ENCODE data around the gene RPL38.

The RPL38 gene

DNA sequence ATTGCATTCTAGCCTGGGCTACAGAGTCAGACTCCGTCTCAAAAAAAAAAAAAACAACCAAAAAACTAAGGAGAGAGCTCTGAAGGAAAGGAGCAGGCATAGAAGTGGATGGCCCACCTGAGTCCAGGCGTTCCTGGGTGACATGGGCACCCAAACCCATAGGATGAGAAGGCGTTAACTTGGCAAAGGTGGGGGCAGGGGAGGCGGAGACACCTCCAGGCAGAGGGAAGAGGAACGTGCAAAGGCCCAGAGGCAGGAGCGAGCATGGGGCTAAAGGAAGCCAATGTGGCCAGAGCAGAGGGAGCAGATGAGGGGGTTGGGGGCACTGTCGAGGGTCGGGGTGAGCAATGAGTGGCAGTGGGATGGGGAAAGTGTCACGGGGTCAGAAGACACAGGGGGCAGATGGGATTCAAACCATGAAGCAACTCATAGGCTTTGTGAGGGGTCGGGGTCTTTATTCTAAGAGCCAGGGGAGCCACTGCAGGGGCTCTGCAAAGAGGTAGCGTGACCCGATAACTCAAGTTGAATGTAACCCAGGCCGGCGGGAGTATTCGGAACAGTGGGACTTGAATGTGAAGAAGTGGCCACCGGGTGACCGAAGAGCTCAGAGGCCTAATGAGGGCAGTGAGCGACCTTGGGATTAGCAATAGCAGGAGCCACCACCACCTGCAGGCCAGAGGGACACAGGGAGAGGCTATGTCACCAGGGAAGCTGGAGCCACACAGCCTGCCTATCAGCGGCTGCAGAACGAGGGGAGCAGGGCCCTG lies 21.7 kb downstream of the RPL38 start:
- no peak for DNase-seq (ENCODE audit: low read depth, low spot score)

DNA sequence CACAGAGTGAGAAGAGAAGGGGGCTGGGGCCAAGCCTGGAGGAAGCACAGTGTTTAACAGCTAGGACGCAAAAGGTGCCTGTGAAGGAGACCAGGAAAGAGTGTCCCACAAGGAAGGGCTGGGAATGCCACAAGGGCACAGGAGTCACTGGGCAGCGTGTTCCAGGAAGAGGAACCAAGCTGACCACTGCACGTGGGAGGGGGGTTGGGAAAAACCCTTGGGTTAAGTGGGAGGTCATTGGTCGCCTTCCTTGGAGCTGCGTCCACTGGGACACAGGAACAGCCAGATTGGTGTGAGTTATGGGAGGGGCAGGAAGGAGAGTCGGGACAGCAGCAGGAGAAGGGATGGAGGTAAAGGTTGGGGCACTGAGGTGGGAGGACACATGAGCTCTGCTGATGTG lies 22.8 kb downstream of the RPL38 start:
- no peak for DNase-seq (ENCODE audit: low read depth, low spot score)

DNA sequence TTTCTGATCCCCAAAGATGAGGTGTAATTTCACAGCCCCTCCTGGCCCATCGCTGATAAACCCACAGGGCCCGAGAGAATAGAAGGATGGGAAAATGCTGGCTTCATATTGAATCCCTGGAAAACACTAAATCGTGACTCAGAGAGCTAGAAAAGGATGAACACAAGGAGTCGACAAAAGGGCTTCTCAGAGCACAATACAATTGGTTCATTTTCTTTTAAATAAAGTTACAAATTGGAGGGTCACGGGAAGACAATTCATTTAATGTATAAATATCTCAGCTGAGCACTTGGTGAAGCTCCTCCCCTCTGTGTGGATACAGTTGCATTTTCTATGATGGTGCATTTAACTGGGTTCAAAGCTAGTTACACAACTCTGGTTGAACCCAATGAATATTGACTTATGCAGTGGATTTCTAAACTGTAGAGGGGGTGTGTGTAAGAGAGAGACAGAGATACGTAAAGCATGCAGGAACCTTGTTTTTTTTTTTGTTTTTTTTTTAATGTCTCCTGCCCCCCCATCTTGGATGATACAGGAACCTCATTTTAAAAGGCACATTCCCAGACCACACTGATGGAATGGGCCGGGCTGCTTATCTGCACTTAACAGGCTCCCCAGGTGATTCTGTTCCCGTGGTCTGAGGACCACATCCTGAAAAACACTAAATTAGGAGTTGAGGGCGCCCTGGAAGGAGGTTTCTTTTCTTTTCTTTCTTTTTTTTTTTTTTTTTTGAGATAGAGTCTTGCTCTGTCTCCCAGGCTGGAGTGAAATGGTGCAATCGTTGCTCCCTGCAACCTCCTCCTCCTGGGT lies 24.0 kb downstream of the RPL38 start:
- DNase-seq (ENCODE audit: low read depth, low spot score), result no peak

GRCh38 chr17:74228306-74228978 lies 25.0 kb downstream of the RPL38 start:
- DNase-seq (ENCODE audit: low read depth, low spot score), result no peak

GRCh38 chr17:74230896-74231295 lies 27.4 kb downstream of the RPL38 start:
- DNase-seq (ENCODE audit: low read depth, low spot score), result no peak

DNA sequence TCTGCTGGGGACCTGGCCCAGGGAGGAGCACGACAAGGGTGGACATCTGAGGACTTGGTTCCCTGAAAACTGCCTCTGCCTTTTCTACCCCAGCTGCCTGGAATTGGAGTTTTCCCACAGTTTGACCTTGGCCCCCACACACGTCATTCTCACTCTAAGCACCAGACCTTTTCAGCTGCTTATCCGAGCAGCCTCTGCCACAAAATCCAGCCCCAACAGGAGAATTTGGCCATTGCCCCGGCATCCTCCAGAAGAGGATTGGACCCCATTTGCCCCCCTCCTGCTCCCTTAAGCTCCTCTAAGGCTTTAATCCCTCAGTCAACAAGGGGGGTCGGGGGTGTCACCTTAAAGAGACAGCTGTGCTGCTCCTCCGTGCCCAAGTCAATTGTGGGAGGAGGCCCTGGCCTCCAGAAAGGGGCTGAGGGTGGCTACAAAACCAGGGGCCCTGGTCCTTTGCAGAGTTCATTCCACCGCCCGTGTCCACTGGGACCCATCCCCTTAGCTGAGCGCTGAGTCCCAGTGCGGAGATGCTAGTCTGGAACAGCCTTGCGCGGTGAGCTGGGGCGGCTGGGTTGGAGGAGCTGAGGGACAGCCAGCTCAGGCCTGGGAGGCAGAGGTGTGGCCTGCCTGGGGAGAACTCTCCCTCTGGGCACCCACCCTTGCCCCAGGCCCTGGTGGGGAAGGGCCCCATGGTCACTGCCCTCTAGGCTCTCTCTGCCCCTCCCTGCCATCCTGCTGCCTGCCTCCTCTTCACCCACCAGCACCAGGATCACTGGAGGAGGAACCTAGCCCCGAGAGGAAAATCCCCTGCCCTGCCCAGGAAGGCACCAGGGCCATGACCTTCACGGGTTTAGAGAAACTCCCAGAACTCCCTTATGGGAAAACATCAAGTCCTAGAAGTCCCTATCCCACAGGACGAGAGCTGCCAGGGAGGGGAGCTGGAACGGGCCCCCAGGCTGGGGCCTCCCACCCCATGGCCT lies 28.7 kb downstream of the RPL38 start:
- DNase-seq (ENCODE audit: low read depth, low spot score), result no peak

GRCh38 chr17:74233937-74234336 lies 30.5 kb downstream of the RPL38 start:
- no peak for DNase-seq (ENCODE audit: low read depth, low spot score)

- DNase-seq (ENCODE audit: low read depth, low spot score), result no peak
Observed at GRCh38 chr17:74234486-74234885, 31.0 kb downstream of the RPL38 start.

DNA sequence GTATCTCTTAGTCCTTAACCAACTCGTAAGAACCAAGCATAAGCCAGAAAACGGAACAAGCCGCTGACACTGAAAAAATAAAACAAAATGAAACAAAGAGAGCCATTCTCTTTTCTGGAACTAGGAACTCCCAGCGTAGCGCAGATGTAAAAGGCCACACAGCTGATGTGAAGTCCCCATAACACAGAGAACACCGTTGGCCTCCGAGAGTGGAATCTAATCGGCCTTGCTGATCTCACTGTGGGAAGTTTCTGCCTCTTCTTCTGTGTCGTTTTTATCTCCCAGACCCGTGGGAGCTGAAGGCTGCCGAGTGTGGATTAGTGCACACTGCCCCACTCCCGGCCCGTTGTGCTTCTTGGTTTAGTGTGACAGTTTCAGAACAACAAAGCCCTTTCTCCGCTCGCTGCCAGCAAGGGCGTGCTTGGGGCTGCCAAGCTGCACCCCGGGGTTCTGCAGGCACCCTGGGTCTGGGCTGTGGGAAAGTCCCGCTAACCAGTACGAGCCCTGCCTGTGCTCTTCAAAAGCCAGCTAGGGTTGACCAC lies 31.6 kb downstream of the RPL38 start:
- DNase-seq (ENCODE audit: low read depth, low spot score), result no peak

DNA sequence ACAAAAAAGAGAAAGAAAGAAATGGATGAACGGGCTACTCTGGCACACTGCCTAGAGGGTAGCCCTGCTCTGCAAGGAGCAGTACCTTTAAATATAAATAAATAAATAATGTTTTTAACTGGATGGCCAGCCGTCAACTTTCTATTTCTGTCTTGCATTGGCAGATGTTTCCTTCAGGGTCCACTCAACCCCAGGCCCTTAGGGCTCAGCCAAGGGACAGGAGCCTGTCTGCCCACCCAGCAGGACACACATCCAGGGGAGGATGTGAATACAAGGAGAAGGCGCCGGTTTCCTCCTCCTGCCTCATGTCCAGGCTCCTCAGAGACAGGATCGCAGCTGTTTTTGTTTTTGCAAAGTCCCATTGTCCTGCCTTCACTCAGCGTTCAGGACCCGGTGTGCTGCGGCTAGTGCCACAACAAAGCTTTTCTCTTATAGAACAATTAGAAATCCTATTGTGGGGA lies 32.5 kb downstream of the RPL38 start:
- DNase-seq (ENCODE audit: low read depth, low spot score), result no peak

DNA sequence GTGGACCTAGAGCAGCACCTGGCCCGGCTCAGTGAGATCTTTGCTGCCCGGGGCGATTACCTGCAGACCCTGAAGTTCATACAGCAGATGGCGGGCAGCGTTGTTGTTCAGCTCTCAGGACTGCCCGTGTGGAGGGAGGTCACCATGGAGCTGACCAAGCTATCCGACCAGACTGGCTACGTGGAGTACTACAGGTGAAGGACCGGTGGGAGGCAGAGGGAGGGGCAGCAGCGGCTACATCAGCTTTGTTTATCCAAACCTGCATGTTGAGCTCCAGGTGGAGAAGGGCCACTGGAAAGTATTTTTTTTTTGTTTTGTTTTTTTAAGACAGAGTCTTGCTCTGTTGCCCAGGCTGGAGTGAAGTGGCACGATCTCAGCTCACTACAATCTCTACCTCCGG lies 33.8 kb downstream of the RPL38 start:
- no peak for DNase-seq (ENCODE audit: low read depth, low spot score)

DNA sequence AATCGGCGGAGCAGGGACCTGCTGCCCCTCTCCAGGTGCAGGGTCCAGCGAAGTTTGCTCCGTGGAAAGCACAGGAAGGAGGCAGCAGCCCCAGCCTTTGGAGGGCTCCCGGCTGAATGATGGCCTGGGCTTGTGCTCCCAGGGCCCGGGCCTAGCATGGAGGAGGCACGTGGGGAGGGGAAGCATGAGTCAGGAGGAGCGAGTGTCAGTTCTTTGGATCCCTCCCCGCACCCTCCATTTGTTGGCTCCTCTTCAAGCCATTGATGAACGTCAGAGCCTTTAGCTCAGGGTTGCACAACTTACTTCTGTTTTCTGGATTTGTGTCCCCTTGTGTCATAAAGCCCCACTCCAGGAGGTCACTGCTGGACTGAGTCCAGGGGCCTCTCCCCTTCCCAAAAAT lies 35.7 kb downstream of the RPL38 start:
- no peak for DNase-seq (ENCODE audit: low read depth, low spot score)

GRCh38 chr17:74240618-74241205 lies 37.2 kb downstream of the RPL38 start:
- no peak for DNase-seq (ENCODE audit: low read depth, low spot score)

DNA sequence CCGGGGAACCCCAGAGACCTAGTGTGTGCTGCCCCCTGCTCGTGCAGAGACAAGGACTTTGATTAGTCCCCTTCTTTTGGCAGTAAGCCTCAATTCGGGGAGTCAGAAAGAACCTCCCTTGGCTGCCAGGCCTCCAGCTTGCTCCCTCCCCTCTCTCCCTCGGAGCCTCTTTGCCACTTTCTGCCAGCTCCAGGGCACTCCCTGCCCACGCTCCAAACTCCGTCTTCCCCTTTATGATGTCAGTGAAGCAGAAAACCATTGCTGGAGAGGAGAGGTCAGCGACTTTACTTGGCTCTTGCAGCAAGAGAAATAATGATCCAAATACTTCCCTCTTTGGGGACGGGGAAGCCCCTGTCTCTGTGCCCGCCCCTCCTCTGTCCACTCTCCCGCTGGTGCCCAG lies 38.0 kb downstream of the RPL38 start:
- DNase-seq (ENCODE audit: low read depth, low spot score), result no peak

GRCh38 chr17:74241847-74242246 lies 38.4 kb downstream of the RPL38 start:
- no peak for DNase-seq (ENCODE audit: low read depth, low spot score)

- peak; percentile 37 for DNase-seq (ENCODE audit: low read depth, low spot score)
Observed at GRCh38 chr17:74243013-74243755, 39.7 kb downstream of the RPL38 start.

DNA sequence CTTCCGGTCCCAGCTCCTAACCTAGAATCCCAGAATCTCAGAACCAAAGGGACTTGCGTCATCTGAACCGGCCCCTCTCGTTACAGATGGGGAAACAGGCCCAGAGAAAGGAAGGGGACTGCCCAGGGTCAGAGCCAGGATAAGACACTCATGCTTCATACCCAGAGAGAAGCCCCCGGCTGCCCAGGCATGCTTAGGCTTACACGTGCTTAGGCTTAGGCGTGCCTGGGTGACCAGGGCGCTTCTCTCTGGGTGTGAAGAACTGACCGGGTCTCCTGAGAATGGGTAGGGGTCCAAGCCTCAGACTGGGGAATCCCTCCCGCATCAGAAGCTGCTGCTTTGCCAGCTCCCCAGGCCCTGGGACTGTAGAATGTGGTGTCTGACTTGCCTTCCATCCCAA lies 40.6 kb downstream of the RPL38 start:
- DNase-seq (ENCODE audit: low read depth, low spot score), result no peak

- no peak for DNase-seq (ENCODE audit: low read depth, low spot score)
Observed at GRCh38 chr17:74244548-74244947, 41.1 kb downstream of the RPL38 start.

DNA sequence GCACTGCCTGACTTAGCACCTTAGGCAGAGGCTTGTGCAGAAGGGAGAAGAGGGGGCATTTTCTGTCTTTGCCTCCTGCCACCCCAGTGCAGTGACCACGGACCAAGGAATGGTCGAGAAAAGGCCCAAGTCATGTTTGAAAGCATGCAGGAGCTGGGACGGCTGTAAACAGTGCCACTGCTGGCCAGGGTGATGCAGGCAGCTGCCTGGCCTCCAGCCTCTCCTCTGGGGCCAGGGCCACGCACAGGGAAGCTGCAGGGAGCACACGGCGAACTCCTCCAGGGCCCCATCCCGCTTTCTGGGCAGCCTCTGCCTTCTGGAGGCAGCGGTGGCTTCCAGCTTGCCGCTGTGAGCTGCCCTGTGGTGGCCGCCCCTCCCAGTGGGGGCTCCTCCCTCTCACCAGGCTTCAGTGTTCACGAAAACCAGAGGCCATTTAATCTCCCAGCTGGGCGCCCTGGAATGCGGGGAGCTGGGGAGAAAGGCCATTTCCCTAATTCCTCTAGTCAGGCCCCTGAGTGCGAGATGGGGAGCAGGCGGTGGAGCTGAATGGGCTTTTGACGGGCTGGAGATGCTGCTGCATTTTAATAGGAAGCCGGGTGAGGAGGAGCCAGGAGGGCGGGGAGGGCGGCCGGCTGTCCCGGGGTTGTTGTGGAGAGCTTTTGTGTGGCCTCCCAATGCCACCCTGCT lies 41.8 kb downstream of the RPL38 start:
- peak; percentile 54 for DNase-seq (ENCODE audit: low read depth, low spot score)

Measured in astrocyte of the hippocampus (primary cell).